HUES48 (cell line): ENCODE results near the gene DLG2.

Experiments used
- H3K27ac ChIP-seq: one replicate; pipeline ENCODE4 v1.7.0; 2013; ENCODE audit warnings: low read depth, low read length, inconsistent platforms
- H3K27me3 ChIP-seq: 2 replicates; pipeline ENCODE4 v1.6.1; 2013; ENCODE audit warnings: mild to moderate bottlenecking, low read length; ENCODE audit not compliant: control insufficient read depth, insufficient read depth
- H3K36me3 ChIP-seq: 2 replicates; pipeline ENCODE4 v1.6.1; 2013; ENCODE audit warnings: low read length; ENCODE audit not compliant: control insufficient read depth, insufficient read depth
- H3K4me1 ChIP-seq: 2 replicates; pipeline ENCODE4 v1.6.1; 2013; ENCODE audit warnings: mild to moderate bottlenecking, low read length; ENCODE audit not compliant: control insufficient read depth, insufficient read depth
- H3K4me3 ChIP-seq: 2 replicates; pipeline ENCODE4 v1.5.1; 2013; ENCODE audit warnings: mild to moderate bottlenecking, low read depth, low read length
- H3K9ac ChIP-seq: 2 replicates; pipeline ENCODE4 v1.6.1; 2013; ENCODE audit warnings: mild to moderate bottlenecking, low read depth, low read length, moderate library complexity
- H3K9me3 ChIP-seq: 2 replicates; pipeline ENCODE4 v1.6.1; 2013; ENCODE audit warnings: low read length; ENCODE audit not compliant: control insufficient read depth, insufficient read depth

Gene DLG2

DNA sequence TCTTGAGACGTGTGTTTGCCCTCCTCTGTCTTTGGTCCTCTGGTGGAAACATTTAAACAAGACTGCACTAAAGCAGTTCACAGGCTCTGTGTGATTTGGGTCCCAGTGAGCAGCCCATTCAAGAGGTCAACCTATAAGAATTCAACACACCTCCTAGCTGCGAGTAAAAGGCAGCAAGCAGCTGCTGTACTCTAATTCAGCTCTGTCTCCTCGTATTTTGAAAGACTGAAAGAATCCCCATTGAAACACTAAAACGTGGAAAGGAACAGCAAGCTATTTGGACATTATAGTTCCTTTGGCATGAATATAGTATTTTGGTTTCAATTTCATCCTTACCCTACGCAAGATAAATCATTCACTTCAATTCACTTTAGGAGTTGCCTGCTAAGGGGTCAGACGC lies 1046.7 kb downstream of the DLG2 start:
- Histone ChIP-seq H3K4me3 (no peak overlapping the region), H3K9ac (no peak overlapping the region), H3K4me1 (peaks cover 7% of the 10 kb centered on the region), H3K27me3 (no peaks in the 10 kb centered on the region), H3K36me3 (no peaks in the 10 kb centered on the region), H3K27ac (no peak overlapping the region), H3K9me3 (peaks cover 9% of the 10 kb centered on the region; the same call in 1 of the 2 replicates)

GRCh38 chr11:84573868-84574267 lies 1053.3 kb downstream of the DLG2 start:
- Histone ChIP-seq H3K27ac (no peak overlapping the region), H3K9ac (no peak overlapping the region), H3K4me1 (0 out of 2 replicates have a peak, but pooled peaks cover under 1% of the 10 kb centered on the region), H3K36me3 (no peaks in the 10 kb centered on the region), H3K4me3 (no peak overlapping the region), H3K9me3 (peaks cover 9% of the 10 kb centered on the region; the same call in 1 of the 2 replicates), H3K27me3 (no peaks in the 10 kb centered on the region)

GRCh38 chr11:84566671-84567070 lies 1060.5 kb downstream of the DLG2 start:
- Histone ChIP-seq H3K27me3 (no peaks in the 10 kb centered on the region), H3K9ac (no peak overlapping the region), H3K27ac (no peak overlapping the region), H3K4me1 (peaks cover 5% of the 10 kb centered on the region; the same call in 1 of the 2 replicates), H3K4me3 (no peak overlapping the region), H3K9me3 (no peaks in the 10 kb centered on the region), H3K36me3 (no peaks in the 10 kb centered on the region)

GRCh38 chr11:84564867-84565184 lies 1062.3 kb downstream of the DLG2 start:
- no peaks in the 10 kb centered on the region for H3K27me3 ChIP-seq
- H3K36me3 ChIP-seq: no peaks in the 10 kb centered on the region
- H3K9ac ChIP-seq: no peak overlapping the region
- no peak overlapping the region for H3K4me3 ChIP-seq
- H3K27ac ChIP-seq: no peak overlapping the region
- peaks cover 5% of the 10 kb centered on the region; the same call in 1 of the 2 replicates for H3K4me1 ChIP-seq
- no peaks in the 10 kb centered on the region for H3K9me3 ChIP-seq

DNA sequence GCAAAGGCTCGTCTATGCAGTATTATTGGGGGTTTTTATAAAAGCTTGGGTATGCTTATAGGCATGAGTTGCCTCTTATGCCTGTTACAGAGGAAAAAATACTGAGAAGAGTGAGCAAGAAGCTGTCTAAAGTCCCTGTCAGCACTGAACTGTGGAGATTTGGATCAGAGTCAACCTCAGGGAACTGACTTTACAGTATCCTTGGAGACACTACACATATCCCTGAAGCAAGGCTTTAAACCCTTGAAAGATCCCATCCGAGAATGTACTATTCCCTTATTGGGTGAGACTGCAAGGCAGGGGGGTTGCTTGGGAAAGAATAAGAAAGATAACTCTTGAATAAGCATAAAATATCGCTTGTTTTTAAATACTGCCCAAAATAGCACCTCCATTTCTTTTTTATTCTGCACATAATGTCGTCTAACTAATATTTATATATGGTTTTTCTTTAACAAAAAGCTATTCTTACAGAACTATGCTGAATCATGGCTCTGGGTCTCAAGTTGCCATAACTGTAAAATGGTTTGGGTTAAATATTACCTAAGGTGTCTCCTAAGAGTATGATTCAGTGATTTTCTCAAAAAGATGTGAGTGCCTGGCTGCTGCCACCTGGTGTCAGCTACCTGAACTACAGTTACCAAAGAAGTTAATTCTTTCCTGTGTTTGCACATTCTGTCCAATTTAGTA lies 1062.8 kb downstream of the DLG2 start:
- H3K9ac ChIP-seq: no peak overlapping the region
- H3K4me1 ChIP-seq: peaks cover 5% of the 10 kb centered on the region; the same call in 1 of the 2 replicates
- H3K27ac ChIP-seq: no peak overlapping the region
- no peak overlapping the region for H3K4me3 ChIP-seq
- H3K9me3 ChIP-seq: no peaks in the 10 kb centered on the region
- H3K36me3 ChIP-seq: no peaks in the 10 kb centered on the region
- H3K27me3 ChIP-seq: no peaks in the 10 kb centered on the region

DNA sequence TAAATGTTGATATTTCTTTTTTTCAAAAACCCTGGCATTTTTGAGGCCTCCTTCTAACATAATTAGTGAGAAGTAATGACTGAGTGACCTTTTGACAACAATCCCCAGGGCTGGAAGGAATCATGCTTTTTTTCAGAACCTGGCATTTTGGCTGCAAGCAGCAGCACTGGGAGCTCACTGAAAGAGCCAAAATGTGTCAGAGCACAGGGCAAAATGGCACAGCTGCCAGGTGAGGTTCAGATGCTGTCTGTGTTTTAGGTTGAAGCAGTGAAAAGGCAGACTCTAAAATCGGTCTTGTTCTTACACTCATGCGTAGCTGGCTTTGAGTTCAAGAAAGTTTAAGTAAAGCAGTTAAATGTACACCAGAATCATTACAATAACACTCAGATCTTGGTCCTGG lies 1063.8 kb downstream of the DLG2 start:
- H3K36me3 ChIP-seq: no peaks in the 10 kb centered on the region
- H3K4me3 ChIP-seq: no peak overlapping the region
- H3K27me3 ChIP-seq: no peaks in the 10 kb centered on the region
- H3K9me3 ChIP-seq: no peaks in the 10 kb centered on the region
- no peaks in the 10 kb centered on the region for H3K4me1 ChIP-seq
- no peak overlapping the region for H3K27ac ChIP-seq
- no peak overlapping the region for H3K9ac ChIP-seq

DNA sequence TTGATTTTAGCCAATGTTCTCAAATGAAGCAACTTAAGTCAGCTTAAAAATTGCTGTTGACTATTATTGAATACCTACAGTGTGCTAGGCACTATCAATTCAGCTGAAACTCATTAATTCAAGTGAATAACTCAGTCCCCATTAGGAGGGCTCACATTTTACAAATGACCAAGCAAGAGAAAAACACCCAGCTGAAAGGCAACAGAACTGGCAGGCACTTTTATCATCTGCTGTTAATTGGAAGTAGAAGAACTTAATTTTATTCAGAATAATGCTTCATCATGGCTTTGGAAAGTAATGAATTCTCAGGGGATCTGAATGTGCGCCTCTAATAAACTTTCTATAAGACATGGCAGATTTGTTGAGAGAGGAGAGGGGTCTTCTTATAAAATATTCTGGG lies 1066.9 kb downstream of the DLG2 start:
- H3K4me3 ChIP-seq: no peak overlapping the region
- no peaks in the 10 kb centered on the region for H3K9me3 ChIP-seq
- no peak overlapping the region for H3K9ac ChIP-seq
- no peaks in the 10 kb centered on the region for H3K27me3 ChIP-seq
- H3K4me1 ChIP-seq: no peaks in the 10 kb centered on the region
- H3K36me3 ChIP-seq: no peaks in the 10 kb centered on the region
- H3K27ac ChIP-seq: no peak overlapping the region

GRCh38 chr11:84558085-84558905 lies 1068.8 kb downstream of the DLG2 start:
- Histone ChIP-seq H3K4me3 (no peak overlapping the region), H3K9ac (no peak overlapping the region), H3K27ac (no peak overlapping the region), H3K4me1 (no peaks in the 10 kb centered on the region), H3K27me3 (no peaks in the 10 kb centered on the region), H3K9me3 (no peaks in the 10 kb centered on the region), H3K36me3 (no peaks in the 10 kb centered on the region)

DNA sequence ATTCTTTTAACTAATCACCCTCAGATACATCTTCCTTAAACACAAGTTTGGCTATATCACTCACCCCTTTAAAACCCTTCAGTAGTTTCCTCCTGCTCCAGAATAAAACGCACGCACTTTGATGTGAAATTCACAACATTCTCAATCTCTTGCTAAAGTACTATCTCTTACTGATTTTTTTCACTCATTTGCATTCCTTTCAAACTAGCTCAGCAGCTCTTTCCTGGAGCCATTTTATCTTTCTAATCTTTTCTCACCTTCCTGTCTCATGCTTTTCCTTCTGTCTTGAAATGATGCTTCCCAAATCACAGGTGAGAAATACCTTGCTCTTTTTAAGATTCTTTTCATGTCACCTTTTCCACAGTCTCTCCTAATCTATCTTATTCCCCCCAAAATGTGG lies 1074.4 kb downstream of the DLG2 start:
- Histone ChIP-seq H3K27me3 (no peaks in the 10 kb centered on the region), H3K4me3 (no peak overlapping the region), H3K4me1 (no peaks in the 10 kb centered on the region), H3K9me3 (no peaks in the 10 kb centered on the region), H3K27ac (no peak overlapping the region), H3K36me3 (no peaks in the 10 kb centered on the region), H3K9ac (no peak overlapping the region)

- H3K27me3 ChIP-seq: no peaks in the 10 kb centered on the region
- no peak overlapping the region for H3K4me3 ChIP-seq
- H3K9ac ChIP-seq: no peak overlapping the region
- peaks cover 8% of the 10 kb centered on the region for H3K4me1 ChIP-seq
- H3K9me3 ChIP-seq: no peaks in the 10 kb centered on the region
- no peaks in the 10 kb centered on the region for H3K36me3 ChIP-seq
- H3K27ac ChIP-seq: no peak overlapping the region
Measured at GRCh38 chr11:84549217-84549616, 1077.9 kb downstream of the DLG2 start.

DNA sequence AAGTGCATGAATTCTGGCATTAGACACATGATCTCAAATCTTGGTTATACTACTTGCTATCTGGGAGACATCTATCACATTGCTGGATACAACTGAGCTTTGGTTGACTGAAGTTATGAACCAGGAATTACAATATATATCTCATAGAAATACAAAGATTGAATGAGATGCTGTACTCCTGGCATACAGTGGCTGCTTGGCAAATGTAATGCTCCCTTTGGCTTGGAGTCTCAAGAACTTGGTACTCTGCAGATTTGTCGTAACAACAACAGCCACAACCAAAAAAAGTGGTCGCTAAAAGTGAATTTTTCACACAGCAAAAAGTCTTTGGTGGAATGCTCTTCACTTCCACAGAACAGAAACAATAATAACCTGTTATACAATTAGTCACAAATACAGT lies 1082.6 kb downstream of the DLG2 start:
- H3K36me3 ChIP-seq: no peaks in the 10 kb centered on the region
- no peak overlapping the region for H3K4me3 ChIP-seq
- H3K9me3 ChIP-seq: no peaks in the 10 kb centered on the region
- peaks cover 33% of the 10 kb centered on the region for H3K4me1 ChIP-seq
- H3K27ac ChIP-seq: no peak overlapping the region
- no peaks in the 10 kb centered on the region for H3K27me3 ChIP-seq
- H3K9ac ChIP-seq: no peak overlapping the region
